HFFc6 (cell line): ENCODE measurements around the gene HGS. TPM values are rescaled to one million over a fixed set of nuclear protein-coding genes. Genes with fewer than 3 reads are reported as not detected.

Experiments
- DNase-seq: peaks from one replicate; pipeline ENCODE4 v3.0.0-alpha.2; 2018
- H3K27ac Mint-ChIP-seq: 2 replicates; pipeline ENCODE4 v1.8.0; 2020; ENCODE audit warnings: mild to moderate bottlenecking, mixed read lengths
- H3K27me3 Mint-ChIP-seq: 2 replicates; pipeline ENCODE4 v1.8.0; 2021; ENCODE audit warnings: mild to moderate bottlenecking, moderate library complexity, mixed read lengths; ENCODE audit not compliant: insufficient read depth
- H3K36me3 Mint-ChIP-seq: 2 replicates; pipeline ENCODE4 v1.8.0; 2021; ENCODE audit warnings: low read depth, mixed read lengths
- H3K4me1 Mint-ChIP-seq: 2 replicates; pipeline ENCODE4 v1.8.0; 2020; ENCODE audit warnings: low read depth, mixed read lengths
- H3K4me3 Mint-ChIP-seq: 2 replicates; pipeline ENCODE4 v1.8.0; 2020; ENCODE audit warnings: mild to moderate bottlenecking, moderate library complexity, mixed read lengths
- H3K9me3 Mint-ChIP-seq: 2 replicates; pipeline ENCODE4 v1.8.0; 2020; ENCODE audit warnings: mild to moderate bottlenecking, mixed read lengths
- total RNA-seq, 6 experiments: library from RNA; stranded (reverse); fragmentation: NEBNext Ultra II Directional; extraction: Animal tissue kit (Norgen Biotek cat#: 25700); gene quantifications; 2 replicates in 1 of 6; 3 replicates in 5 of 6; pipeline ENCODE4 v1.2.3, GENCODE V29; 2021
- TF ChIP-seq, protein P1 (sequence below): fragments of 200-600 bp; sonication (generic); IDR thresholded peaks from 2 replicates; pipeline ENCODE4 v1.5.0; 2021; ENCODE audit warnings: antibody characterized with exemption, mild to moderate bottlenecking

The HGS gene
- total RNA-seq, 6 experiments from 2014 or later = 106 to 127 (median 116) TPM

- Mint-ChIP-seq H3K4me1 (no peaks in the 10 kb centered on the region; the same call in 1 of the 2 replicates), H3K4me3 (no peak overlapping the region), H3K27me3 (peaks cover 2% of the 10 kb centered on the region), H3K9me3 (no peaks in the 10 kb centered on the region), H3K36me3 (no peaks in the 10 kb centered on the region; the same call in 1 of the 2 replicates), H3K27ac (no peak overlapping the region)
- DNase-seq = no peak
- TF ChIP-seq, protein P1, sequence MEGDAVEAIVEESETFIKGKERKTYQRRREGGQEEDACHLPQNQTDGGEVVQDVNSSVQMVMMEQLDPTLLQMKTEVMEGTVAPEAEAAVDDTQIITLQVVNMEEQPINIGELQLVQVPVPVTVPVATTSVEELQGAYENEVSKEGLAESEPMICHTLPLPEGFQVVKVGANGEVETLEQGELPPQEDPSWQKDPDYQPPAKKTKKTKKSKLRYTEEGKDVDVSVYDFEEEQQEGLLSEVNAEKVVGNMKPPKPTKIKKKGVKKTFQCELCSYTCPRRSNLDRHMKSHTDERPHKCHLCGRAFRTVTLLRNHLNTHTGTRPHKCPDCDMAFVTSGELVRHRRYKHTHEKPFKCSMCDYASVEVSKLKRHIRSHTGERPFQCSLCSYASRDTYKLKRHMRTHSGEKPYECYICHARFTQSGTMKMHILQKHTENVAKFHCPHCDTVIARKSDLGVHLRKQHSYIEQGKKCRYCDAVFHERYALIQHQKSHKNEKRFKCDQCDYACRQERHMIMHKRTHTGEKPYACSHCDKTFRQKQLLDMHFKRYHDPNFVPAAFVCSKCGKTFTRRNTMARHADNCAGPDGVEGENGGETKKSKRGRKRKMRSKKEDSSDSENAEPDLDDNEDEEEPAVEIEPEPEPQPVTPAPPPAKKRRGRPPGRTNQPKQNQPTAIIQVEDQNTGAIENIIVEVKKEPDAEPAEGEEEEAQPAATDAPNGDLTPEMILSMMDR = no peak
Measured at GRCh38 chr17:81660441-81660840, 23.4 kb upstream of the HGS start.

GRCh38 chr17:81662002-81662401, 21.8 kb upstream of the HGS start:
- TF ChIP-seq, protein P1 = no peak
- H3K27ac Mint-ChIP-seq = no peak overlapping the region
- peaks cover 10% of the 10 kb centered on the region for H3K4me1 Mint-ChIP-seq
- H3K27me3 Mint-ChIP-seq = peaks cover 2% of the 10 kb centered on the region
- H3K9me3 Mint-ChIP-seq = no peaks in the 10 kb centered on the region
- DNase-seq = no peak
- H3K36me3 Mint-ChIP-seq = peaks cover 2% of the 10 kb centered on the region; the same call in 1 of the 2 replicates
- no peak overlapping the region for H3K4me3 Mint-ChIP-seq

DNA sequence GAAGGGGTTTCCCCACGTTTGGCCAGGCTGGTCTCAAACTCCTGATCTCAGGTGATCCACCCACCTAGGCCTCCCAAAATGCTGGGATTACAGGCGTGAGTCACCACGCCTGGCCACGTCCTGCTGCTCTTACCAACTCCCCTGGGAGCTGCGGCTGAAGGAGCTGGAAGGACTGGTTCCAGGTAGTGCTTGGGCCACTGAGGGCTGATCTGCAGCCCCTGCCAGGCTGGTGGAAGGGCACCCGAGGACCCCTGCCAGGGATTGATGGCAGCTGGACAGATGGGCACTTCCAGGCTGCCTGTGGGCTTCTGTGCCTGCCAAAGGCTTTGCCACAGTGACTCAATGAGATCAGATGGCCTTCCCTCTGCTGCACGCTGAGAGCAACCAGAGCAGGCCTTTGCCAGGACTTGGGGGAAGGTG, 19.8 kb upstream of the HGS start:
- Mint-ChIP-seq H3K27ac (no peak overlapping the region), H3K36me3 (peaks cover 14% of the 10 kb centered on the region; the same call in 1 of the 2 replicates), H3K4me3 (no peak overlapping the region), H3K27me3 (peaks cover 2% of the 10 kb centered on the region), H3K9me3 (no peaks in the 10 kb centered on the region), H3K4me1 (peaks cover 25% of the 10 kb centered on the region)
- DNase-seq = no peak
- TF ChIP-seq, protein P1 = no peak

GRCh38 chr17:81665205-81666091, 18.4 kb upstream of the HGS start:
- Mint-ChIP-seq H3K4me3 (peak overlapping the region; percentile 91), H3K27ac (peak overlapping the region; percentile 83), H3K4me1 (peaks cover 25% of the 10 kb centered on the region), H3K36me3 (peaks cover 14% of the 10 kb centered on the region; the same call in 1 of the 2 replicates), H3K27me3 (peaks cover 2% of the 10 kb centered on the region), H3K9me3 (no peaks in the 10 kb centered on the region)
- DNase-seq = no peak
- TF ChIP-seq, protein P1 = no peak

GRCh38 chr17:81666092-81666341, 17.8 kb upstream of the HGS start:
- TF ChIP-seq, protein P1 = no peak
- no peak for DNase-seq
- Mint-ChIP-seq H3K9me3 (no peaks in the 10 kb centered on the region), H3K27me3 (peaks cover 1% of the 10 kb centered on the region), H3K4me3 (peak overlapping the region; percentile 91), H3K36me3 (peaks cover 14% of the 10 kb centered on the region; the same call in 1 of the 2 replicates), H3K27ac (peak overlapping the region; percentile 83), H3K4me1 (peaks cover 25% of the 10 kb centered on the region)
